HEK293 (cell line): ENCODE results near the gene SPATA2L.

Source experiments
- CTCF ChIA-PET: fragments of 350-600 bp; formaldehyde crosslinking; extraction: SDS; loops from one replicate; lab custom pipeline; 2021; ENCODE audit warnings: antibody characterized with exemption; lab: Yijun Ruan, JAX
- POLR2A ChIA-PET: fragments of 300-600 bp; formaldehyde crosslinking; extraction: SDS; loops from one replicate; lab custom pipeline; 2020; ENCODE audit warnings: antibody characterized with exemption, inconsistent platforms; lab: Yijun Ruan, JAX
- H3K27ac ChIP-seq: fragments of 200-500 bp; sonication (Bioruptor generic); 2 replicates; pipeline ENCODE4 v1.5.1; 2014; ENCODE audit warnings: low read depth, low read length, control low read depth, inconsistent platforms; ENCODE audit errors: extremely low read depth
- H3K36me3 ChIP-seq, 2 experiments: fragments of 200-500 bp in 1 of 2; sonication (Bioruptor generic) in 1 of 2; 1 replicate in 1 of 2; 2 replicates in 1 of 2; pipeline ENCODE4 v1.5.1; 2014 to 2017; ENCODE audit warnings: inconsistent platforms in 2 of 2, low read length in 2 of 2; ENCODE audit not compliant: control insufficient read depth in 2 of 2, insufficient read depth in 1 of 2
- H3K4me1 ChIP-seq: fragments of 200-500 bp; sonication (Bioruptor generic); 2 replicates; pipeline ENCODE4 v1.5.1; 2014; ENCODE audit warnings: mild to moderate bottlenecking, low read length, inconsistent platforms; ENCODE audit not compliant: control insufficient read depth, insufficient read depth
- H3K4me3 ChIP-seq: 2 replicates; pipeline ENCODE4 v1.5.1; 2011; ENCODE audit warnings: low read depth, mild to moderate bottlenecking, control low read depth, low read length, moderate library complexity
- H3K9me3 ChIP-seq: fragments of 200-500 bp; sonication (Bioruptor generic); 2 replicates; pipeline ENCODE4 v1.5.1; 2014; ENCODE audit warnings: low read depth, low read length, inconsistent platforms; ENCODE audit not compliant: control insufficient read depth, insufficient read depth
- GLI2 ChIP-seq: fragments of 450-650 bp; formaldehyde crosslinking; IDR thresholded peaks from 2 replicates; pipeline ENCODE4; 2017; ENCODE audit warnings: missing biosample characterization, missing genetic modification characterization, low read depth, borderline replicate concordance
- HOXA7 ChIP-seq: sonication (generic); formaldehyde crosslinking; IDR thresholded peaks from 2 replicates; pipeline ENCODE4 v1.8.1; 2022; ENCODE audit warnings: missing genetic modification reagents, borderline replicate concordance
- MYNN ChIP-seq: fragments of 450-650 bp; formaldehyde crosslinking; IDR thresholded peaks from 2 replicates; pipeline ENCODE4 v1.5.1; 2016; ENCODE audit warnings: missing biosample characterization, missing genetic modification characterization, borderline replicate concordance
- REPIN1 ChIP-seq: fragments of 450-650 bp; formaldehyde crosslinking; IDR thresholded peaks from 2 replicates; pipeline ENCODE4 v1.5.1; 2017; ENCODE audit warnings: missing biosample characterization, missing genetic modification characterization, low read depth
- SP7 ChIP-seq: fragments of 450-650 bp; formaldehyde crosslinking; IDR thresholded peaks from 2 replicates; pipeline ENCODE4 v1.5.1; 2016; ENCODE audit warnings: missing biosample characterization, missing genetic modification characterization
- ZBTB1 ChIP-seq: fragments of 450-650 bp; formaldehyde crosslinking; IDR thresholded peaks from 2 replicates; pipeline ENCODE4 v1.5.1; 2016; ENCODE audit warnings: missing biosample characterization, missing genetic modification characterization
- ZBTB21 ChIP-seq: fragments of 450-650 bp; formaldehyde crosslinking; IDR thresholded peaks from 2 replicates; pipeline ENCODE4 v1.5.1; 2017; ENCODE audit warnings: missing biosample characterization, missing genetic modification characterization
- ZFP41 ChIP-seq: fragments of 450-650 bp; formaldehyde crosslinking; IDR thresholded peaks from 2 replicates; pipeline ENCODE4 v1.5.1; 2016; ENCODE audit warnings: missing biosample characterization, missing genetic modification characterization, borderline replicate concordance
- ZIC2 ChIP-seq: fragments of 450-650 bp; formaldehyde crosslinking; IDR thresholded peaks from 2 replicates; pipeline ENCODE4 v1.5.1; 2016; ENCODE audit warnings: missing biosample characterization, missing genetic modification characterization
- ZNF114 ChIP-seq: fragments of 450-650 bp; formaldehyde crosslinking; IDR thresholded peaks from 2 replicates; pipeline ENCODE4 v1.5.0; 2017; ENCODE audit warnings: missing biosample characterization, missing genetic modification characterization
- ZNF155 ChIP-seq: fragments of 450-650 bp; formaldehyde crosslinking; IDR thresholded peaks from 2 replicates; pipeline ENCODE4 v1.5.1; 2016; ENCODE audit warnings: missing biosample characterization, missing genetic modification characterization
- ZNF169 ChIP-seq: fragments of 450-650 bp; formaldehyde crosslinking; IDR thresholded peaks from 2 replicates; pipeline ENCODE4 v1.5.1; 2016; ENCODE audit warnings: missing biosample characterization, missing genetic modification characterization
- ZNF184 ChIP-seq: fragments of 450-650 bp; IDR thresholded peaks from 2 replicates; pipeline ENCODE4 v1.5.1; 2018; ENCODE audit warnings: missing biosample characterization, mild to moderate bottlenecking, missing genetic modification characterization
- ZNF221 ChIP-seq: fragments of 450-650 bp; formaldehyde crosslinking; IDR thresholded peaks from 2 replicates; pipeline ENCODE4 v1.5.1; 2017; ENCODE audit warnings: missing biosample characterization, missing genetic modification characterization, borderline replicate concordance
- ZNF335 ChIP-seq: fragments of 450-650 bp; formaldehyde crosslinking; conservative IDR thresholded peaks from 2 replicates; pipeline ENCODE4 v1.5.1; 2016; ENCODE audit warnings: missing biosample characterization, missing genetic modification characterization
- ZNF571 ChIP-seq: fragments of 450-650 bp; formaldehyde crosslinking; IDR thresholded peaks from 2 replicates; pipeline ENCODE4 v1.5.0; 2017; ENCODE audit warnings: missing biosample characterization, missing genetic modification characterization
- ZNF76 ChIP-seq: fragments of 450-650 bp; formaldehyde crosslinking; IDR thresholded peaks from 2 replicates; pipeline ENCODE4; 2016; ENCODE audit warnings: low read depth, missing biosample characterization, missing genetic modification characterization, borderline replicate concordance
- ZNF777 ChIP-seq: fragments of 450-650 bp; formaldehyde crosslinking; IDR thresholded peaks from 2 replicates; pipeline ENCODE4 v1.5.1; 2017; ENCODE audit warnings: missing biosample characterization, missing genetic modification characterization, borderline replicate concordance
- ZSCAN30 ChIP-seq: fragments of 450-650 bp; IDR thresholded peaks from 2 replicates; pipeline ENCODE4 v1.5.1; 2018; ENCODE audit warnings: missing biosample characterization, mild to moderate bottlenecking, missing genetic modification characterization, moderate library complexity
- TF ChIP-seq, protein P1 (sequence below): sonication (generic); formaldehyde crosslinking; IDR thresholded peaks from 2 replicates; pipeline ENCODE4 v1.8.1; 2022; ENCODE audit warnings: mild to moderate bottlenecking, moderate library complexity, missing genetic modification reagents
- TF ChIP-seq, protein P2 (sequence below): fragments of 450-650 bp; formaldehyde crosslinking; IDR thresholded peaks from 2 replicates; pipeline ENCODE4 v1.5.1; 2017; ENCODE audit warnings: missing biosample characterization, missing genetic modification characterization
- TF ChIP-seq, protein P3 (sequence below): fragments of 450-650 bp; formaldehyde crosslinking; IDR thresholded peaks from 2 replicates; pipeline ENCODE4 v1.5.1; 2016; ENCODE audit warnings: missing biosample characterization, missing genetic modification characterization
- TF ChIP-seq, protein P4 (sequence below): fragments of 450-650 bp; formaldehyde crosslinking; conservative IDR thresholded peaks from 2 replicates; pipeline ENCODE4 v1.5.1; 2016; ENCODE audit warnings: low read depth, missing biosample characterization, missing genetic modification characterization
- TF ChIP-seq, protein P5 (sequence below): fragments of 450-650 bp; formaldehyde crosslinking; IDR thresholded peaks from 2 replicates; pipeline ENCODE4 v1.5.1; 2016; ENCODE audit warnings: missing biosample characterization, missing genetic modification characterization, low read depth
- TF ChIP-seq, protein P6 (sequence below): fragments of 450-650 bp; formaldehyde crosslinking; IDR thresholded peaks from 2 replicates; pipeline ENCODE4 v1.5.1; 2016; ENCODE audit warnings: missing biosample characterization, missing genetic modification characterization

The SPATA2L gene

DNA sequence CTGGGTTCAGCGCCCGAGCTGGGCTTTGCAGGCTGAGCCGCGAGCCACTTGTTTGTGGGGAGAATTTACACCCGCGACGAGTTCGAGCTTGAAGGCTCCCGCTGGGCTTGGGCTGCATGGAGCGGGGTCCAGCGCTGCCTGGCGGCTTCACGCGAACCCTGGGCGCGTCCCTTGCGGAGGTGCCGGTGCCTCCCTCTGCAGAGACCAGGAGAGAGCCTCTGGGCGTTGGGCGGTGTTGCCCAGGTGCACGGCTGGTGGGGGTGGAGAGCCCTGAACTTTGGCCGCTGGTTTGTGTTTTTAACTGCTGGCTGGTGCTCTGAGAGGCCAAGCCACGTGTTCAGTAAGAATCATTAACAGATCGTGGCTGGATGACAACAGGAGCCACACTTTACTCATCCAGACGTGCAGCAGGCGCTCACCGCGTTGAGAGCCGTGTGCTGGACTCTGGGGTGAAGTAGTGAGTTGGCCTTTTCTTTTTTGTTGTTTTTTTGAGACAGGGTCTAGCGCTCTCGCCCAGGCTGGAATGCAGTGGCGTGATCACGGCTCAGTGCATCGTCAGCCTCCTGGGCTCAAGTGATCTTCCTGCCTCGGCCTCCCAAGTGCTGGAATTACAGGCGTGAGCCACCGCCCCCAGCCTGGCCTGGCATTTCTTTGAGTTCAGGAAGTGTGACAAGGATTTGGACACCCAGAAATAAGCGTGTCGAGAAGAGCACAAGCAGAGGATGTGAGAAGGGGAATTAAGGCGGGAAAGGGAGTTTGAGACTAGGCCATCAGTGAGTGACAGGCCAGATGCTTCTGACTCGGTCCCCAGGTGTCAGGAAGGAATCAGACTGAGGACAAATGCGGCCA lies 14.2 kb downstream of the SPATA2L start (continued):
- TF ChIP-seq ZNF571 (tag by site-specific recombination) (no peak), ZNF221 (no peak), HOXA7 (CRISPR knock-in tag) (no peak), ZNF777 (tag by site-specific recombination) (no peak), ZSCAN30 (tag by site-specific recombination) (0 out of 2 replicates have a peak, but pooled peaks have one; percentile 14), ZIC2 (tag by site-specific recombination) (0 out of 2 replicates have a peak, but pooled peaks have one; percentile 11), ZNF335 (peak; percentile 14), ZNF169 (tag by site-specific recombination) (no peak), ZNF114 (tag by site-specific recombination) (no peak)
- TF ChIP-seq, protein P1, sequence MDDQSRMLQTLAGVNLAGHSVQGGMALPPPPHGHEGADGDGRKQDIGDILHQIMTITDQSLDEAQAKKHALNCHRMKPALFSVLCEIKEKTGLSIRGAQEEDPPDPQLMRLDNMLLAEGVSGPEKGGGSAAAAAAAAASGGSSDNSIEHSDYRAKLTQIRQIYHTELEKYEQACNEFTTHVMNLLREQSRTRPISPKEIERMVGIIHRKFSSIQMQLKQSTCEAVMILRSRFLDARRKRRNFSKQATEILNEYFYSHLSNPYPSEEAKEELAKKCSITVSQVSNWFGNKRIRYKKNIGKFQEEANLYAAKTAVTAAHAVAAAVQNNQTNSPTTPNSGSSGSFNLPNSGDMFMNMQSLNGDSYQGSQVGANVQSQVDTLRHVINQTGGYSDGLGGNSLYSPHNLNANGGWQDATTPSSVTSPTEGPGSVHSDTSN (CRISPR knock-in tag): no peak

DNA sequence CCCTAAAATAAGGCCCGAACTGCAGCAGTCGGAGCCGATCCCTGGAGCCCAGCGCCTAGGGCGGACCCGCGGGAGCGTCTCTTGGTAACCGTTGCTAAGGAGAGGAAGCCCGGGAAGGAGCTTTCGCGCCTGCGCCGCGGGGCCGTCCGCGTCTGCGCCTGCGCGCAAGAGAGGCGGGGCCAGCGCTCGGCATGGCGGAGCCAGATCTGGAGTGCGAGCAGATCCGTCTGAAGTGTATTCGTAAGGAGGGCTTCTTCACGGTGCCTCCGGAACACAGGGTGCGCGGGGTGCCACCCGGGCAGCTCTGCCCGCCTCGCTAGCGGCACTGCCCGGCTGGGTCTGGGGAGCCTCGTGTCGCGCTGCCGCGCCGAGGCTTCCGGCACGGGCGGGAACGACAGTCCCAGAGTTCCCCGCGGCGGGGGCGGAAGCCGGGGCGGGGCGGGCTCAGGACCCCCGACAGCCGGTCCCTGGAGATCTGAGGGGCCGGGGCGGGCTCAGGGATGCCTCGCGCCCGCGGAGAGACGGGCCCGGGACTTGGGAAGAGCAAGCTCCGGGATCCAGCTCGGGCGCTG lies 14.9 kb downstream of the SPATA2L start, which contains the start of gene CDK10:
Gene CDK10, plus strand, starts transcription at position 170 of the 572 bp plus-strand sequence. Its CDS starts 22 bp downstream, at position 192.
- ChIA-PET CTCF (no interaction called here), POLR2A (interaction anchor here (0.5 to 1.4 kb wide), 13 partner anchors 8 to 541 kb away, joined by 3 to 10 read pairs (median 4); partner anchors contain the start of genes CHMP1A, SPATA2L and SPATA33)
- TF ChIP-seq, protein P2, sequence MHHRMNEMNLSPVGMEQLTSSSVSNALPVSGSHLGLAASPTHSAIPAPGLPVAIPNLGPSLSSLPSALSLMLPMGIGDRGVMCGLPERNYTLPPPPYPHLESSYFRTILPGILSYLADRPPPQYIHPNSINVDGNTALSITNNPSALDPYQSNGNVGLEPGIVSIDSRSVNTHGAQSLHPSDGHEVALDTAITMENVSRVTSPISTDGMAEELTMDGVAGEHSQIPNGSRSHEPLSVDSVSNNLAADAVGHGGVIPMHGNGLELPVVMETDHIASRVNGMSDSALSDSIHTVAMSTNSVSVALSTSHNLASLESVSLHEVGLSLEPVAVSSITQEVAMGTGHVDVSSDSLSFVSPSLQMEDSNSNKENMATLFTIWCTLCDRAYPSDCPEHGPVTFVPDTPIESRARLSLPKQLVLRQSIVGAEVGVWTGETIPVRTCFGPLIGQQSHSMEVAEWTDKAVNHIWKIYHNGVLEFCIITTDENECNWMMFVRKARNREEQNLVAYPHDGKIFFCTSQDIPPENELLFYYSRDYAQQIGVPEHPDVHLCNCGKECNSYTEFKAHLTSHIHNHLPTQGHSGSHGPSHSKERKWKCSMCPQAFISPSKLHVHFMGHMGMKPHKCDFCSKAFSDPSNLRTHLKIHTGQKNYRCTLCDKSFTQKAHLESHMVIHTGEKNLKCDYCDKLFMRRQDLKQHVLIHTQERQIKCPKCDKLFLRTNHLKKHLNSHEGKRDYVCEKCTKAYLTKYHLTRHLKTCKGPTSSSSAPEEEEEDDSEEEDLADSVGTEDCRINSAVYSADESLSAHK (tag by site-specific recombination): no peak
- TF ChIP-seq, protein P3, sequence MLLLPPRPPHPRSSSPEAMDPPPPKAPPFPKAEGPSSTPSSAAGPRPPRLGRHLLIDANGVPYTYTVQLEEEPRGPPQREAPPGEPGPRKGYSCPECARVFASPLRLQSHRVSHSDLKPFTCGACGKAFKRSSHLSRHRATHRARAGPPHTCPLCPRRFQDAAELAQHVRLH: no peak
- no peak for TF ChIP-seq REPIN1 (tag by site-specific recombination)
- TF ChIP-seq, protein P4, sequence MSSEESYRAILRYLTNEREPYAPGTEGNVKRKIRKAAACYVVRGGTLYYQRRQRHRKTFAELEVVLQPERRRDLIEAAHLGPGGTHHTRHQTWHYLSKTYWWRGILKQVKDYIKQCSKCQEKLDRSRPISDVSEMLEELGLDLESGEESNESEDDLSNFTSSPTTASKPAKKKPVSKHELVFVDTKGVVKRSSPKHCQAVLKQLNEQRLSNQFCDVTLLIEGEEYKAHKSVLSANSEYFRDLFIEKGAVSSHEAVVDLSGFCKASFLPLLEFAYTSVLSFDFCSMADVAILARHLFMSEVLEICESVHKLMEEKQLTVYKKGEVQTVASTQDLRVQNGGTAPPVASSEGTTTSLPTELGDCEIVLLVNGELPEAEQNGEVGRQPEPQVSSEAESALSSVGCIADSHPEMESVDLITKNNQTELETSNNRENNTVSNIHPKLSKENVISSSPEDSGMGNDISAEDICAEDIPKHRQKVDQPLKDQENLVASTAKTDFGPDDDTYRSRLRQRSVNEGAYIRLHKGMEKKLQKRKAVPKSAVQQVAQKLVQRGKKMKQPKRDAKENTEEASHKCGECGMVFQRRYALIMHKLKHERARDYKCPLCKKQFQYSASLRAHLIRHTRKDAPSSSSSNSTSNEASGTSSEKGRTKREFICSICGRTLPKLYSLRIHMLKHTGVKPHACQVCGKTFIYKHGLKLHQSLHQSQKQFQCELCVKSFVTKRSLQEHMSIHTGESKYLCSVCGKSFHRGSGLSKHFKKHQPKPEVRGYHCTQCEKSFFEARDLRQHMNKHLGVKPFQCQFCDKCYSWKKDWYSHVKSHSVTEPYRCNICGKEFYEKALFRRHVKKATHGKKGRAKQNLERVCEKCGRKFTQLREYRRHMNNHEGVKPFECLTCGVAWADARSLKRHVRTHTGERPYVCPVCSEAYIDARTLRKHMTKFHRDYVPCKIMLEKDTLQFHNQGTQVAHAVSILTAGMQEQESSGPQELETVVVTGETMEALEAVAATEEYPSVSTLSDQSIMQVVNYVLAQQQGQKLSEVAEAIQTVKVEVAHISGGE (tag by site-specific recombination): peak; percentile 47
- TF ChIP-seq, protein P5, sequence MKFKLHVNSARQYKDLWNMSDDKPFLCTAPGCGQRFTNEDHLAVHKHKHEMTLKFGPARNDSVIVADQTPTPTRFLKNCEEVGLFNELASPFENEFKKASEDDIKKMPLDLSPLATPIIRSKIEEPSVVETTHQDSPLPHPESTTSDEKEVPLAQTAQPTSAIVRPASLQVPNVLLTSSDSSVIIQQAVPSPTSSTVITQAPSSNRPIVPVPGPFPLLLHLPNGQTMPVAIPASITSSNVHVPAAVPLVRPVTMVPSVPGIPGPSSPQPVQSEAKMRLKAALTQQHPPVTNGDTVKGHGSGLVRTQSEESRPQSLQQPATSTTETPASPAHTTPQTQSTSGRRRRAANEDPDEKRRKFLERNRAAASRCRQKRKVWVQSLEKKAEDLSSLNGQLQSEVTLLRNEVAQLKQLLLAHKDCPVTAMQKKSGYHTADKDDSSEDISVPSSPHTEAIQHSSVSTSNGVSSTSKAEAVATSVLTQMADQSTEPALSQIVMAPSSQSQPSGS (tag by site-specific recombination): no peak
- 0 out of 2 replicates have a peak, but pooled peaks have one; percentile 31 for TF ChIP-seq SP7 (tag by site-specific recombination)
- TF ChIP-seq ZBTB21 (tag by site-specific recombination): no peak
- TF ChIP-seq ZSCAN30 (tag by site-specific recombination): peak; percentile 51; the same call in 1 of the 2 replicates
- no peak for TF ChIP-seq GLI2
- no peak for TF ChIP-seq ZNF155 (tag by site-specific recombination)
- TF ChIP-seq, protein P6, sequence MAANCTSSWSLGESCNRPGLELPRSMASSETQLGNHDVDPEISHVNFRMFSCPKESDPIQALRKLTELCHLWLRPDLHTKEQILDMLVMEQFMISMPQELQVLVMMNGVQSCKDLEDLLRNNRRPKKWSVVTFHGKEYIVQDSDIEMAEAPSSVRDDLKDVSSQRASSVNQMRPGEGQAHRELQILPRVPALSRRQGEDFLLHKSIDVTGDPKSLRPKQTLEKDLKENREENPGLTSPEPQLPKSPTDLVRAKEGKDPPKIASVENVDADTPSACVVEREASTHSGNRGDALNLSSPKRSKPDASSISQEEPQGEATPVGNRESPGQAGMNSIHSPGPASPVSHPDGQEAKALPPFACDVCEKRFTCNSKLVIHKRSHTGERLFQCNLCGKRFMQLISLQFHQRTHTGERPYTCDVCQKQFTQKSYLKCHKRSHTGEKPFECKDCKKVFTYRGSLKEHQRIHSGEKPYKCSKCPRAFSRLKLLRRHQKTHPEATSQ (tag by site-specific recombination): no peak
- no peak for TF ChIP-seq ZBTB1
- no peak for TF ChIP-seq ZFP41
- peak; percentile 60; the same call in 1 of the 2 replicates for TF ChIP-seq MYNN (tag by site-specific recombination)
- no peak for TF ChIP-seq ZNF184 (tag by site-specific recombination)
- peak; percentile 91 for TF ChIP-seq ZNF76 (tag by site-specific recombination)

More for the DNA sequence above, 14.9 kb downstream of the SPATA2L start, which contains the start of gene CDK10:
- peaks cover 0 to 23% of the 10 kb centered on the region in 2 experiments; a peak in 1 of 3 replicates for H3K36me3 ChIP-seq
- no peaks in the 10 kb centered on the region for H3K4me1 ChIP-seq
- no peaks in the 10 kb centered on the region for H3K9me3 ChIP-seq
- peak within 1 kb of the TSS; percentile 74 for H3K4me3 ChIP-seq
- peak within 1 kb of the TSS; percentile 79 for H3K27ac ChIP-seq
